Stimulated activated CD8-positive, alpha-beta memory T cell treated with anti-CD3 and anti-CD28 coated beads, Interleukin-4, amount 100 ng/mL, for 24 hours (primary cell): ENCODE data around the gene PIBF1.

Experiments
- DNase-seq: peaks from one replicate; pipeline ENCODE4 v3.0.0-alpha.2; 2020; ENCODE audit warnings: low read depth

The PIBF1 gene

GRCh38 chr13:73060251-73061160, 278.6 kb downstream of the PIBF1 start:
- DNase-seq: no peak

- no peak for DNase-seq
These were observed 279.5 kb downstream of the PIBF1 start for GRCh38 chr13:73061473-73061872.

DNA sequence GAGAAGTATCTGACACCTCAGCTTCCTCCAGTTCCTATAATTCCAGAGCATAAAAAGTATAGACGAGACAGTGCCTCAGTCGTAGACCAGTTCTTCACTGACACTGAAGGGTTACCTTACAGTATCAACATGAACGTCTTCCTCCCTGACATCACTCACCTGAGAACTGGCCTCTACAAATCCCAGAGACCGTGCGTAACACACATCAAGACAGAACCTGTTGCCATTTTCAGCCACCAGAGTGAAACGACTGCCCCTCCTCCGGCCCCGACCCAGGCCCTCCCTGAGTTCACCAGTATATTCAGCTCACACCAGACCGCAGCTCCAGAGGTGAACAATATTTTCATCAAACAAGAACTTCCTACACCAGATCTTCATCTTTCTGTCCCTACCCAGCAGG, 279.9 kb downstream of the PIBF1 start:
- no peak for DNase-seq

DNA sequence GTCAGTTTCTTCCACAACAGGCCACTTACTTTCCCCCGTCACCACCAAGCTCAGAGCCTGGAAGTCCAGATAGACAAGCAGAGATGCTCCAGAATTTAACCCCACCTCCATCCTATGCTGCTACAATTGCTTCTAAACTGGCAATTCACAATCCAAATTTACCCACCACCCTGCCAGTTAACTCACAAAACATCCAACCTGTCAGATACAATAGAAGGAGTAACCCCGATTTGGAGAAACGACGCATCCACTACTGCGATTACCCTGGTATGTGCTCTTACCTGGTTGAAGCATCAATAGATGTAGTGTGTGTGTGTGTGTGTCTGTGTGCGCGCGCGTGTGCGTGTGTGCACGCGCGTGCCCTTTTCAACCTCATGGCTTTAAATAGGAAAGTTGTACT, 280.5 kb downstream of the PIBF1 start:
- DNase-seq: no peak

DNA sequence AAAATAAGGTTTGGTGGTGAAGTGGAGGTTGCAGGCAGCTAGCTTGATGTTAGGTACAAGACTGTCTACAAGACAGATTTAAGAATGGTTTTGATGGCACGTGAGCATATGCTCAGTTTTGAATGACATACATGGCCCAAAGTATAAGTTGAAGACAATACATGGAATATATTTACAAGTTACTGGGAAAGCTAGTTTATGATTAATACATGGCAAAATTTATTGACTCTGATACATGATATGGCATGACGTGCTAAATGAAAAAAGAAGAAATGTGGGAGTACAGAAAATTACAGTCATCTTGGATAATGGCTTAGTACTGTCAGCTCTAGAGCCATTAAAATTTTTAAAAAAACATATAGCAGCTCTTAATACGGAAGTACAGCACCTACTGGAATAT, 281.2 kb downstream of the PIBF1 start:
- no peak for DNase-seq

- no peak for DNase-seq
These were observed 283.1 kb downstream of the PIBF1 start for GRCh38 chr13:73065036-73065435.

DNA sequence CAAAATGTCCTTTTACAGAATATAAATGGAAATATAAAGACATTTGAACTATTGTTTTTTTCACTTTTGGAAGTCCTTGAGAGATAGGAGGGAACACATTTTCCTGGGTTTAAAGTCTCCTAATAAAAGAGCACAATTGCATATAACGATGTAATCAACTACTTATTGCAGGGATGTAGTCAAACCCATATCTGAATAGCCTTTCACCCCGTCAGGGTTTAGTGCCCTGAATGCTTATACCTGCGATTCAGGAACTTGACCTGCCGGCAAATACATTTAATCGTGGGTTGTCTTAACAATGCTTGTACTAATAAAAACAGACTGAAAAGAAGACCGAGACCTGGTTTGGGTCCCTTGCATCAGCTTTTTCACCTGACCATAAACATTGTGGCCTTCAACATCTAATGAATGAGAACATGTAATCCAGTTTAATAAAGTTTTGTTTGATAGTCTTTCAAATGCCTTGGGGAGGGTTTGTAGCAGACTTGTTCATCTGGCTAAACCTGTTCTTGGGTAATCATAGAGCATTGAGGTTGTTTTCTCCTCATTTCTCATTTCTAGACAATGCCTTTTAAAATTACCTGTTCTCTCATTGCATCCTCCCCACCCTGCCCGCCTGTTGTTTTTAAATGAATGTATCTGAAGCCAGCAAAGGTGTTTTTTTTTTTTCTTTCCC, 283.9 kb downstream of the PIBF1 start:
- DNase-seq: no peak
